ENCODE data around the gene ACSS1.
A peak's percentile ranks its signal among the peaks of the same experiment; 100 is the strongest.

The ACSS1 gene

GRCh38 chr20:25077610-25078169 lies 19.8 kb upstream of the ACSS1 start:
- no peak for DNase-seq

GRCh38 chr20:25076731-25077609 lies 19.0 kb upstream of the ACSS1 start:
- DNase-seq: peak; percentile 96

- no peak for DNase-seq
These were observed 18.3 kb upstream of the ACSS1 start for GRCh38 chr20:25076201-25076600.

GRCh38 chr20:25073544-25073943 lies 15.6 kb upstream of the ACSS1 start:
- DNase-seq: no peak

- DNase-seq: no peak
These were observed 14.4 kb upstream of the ACSS1 start for GRCh38 chr20:25072226-25072811.

- DNase-seq: no peak
These were observed 13.8 kb upstream of the ACSS1 start for GRCh38 chr20:25071734-25072133.

- no peak for DNase-seq
These were observed 13.0 kb upstream of the ACSS1 start for GRCh38 chr20:25070821-25071473.

- no peak for DNase-seq
These were observed 9.4 kb upstream of the ACSS1 start for GRCh38 chr20:25067102-25067987.

- DNase-seq: peak; percentile 38
These were observed 8.4 kb upstream of the ACSS1 start for GRCh38 chr20:25066386-25066785.

GRCh38 chr20:25065625-25066338 lies 7.8 kb upstream of the ACSS1 start:
- peak; percentile 10 for DNase-seq

GRCh38 chr20:25065072-25065624 lies 7.2 kb upstream of the ACSS1 start:
- DNase-seq: no peak

- DNase-seq: no peak
These were observed 6.7 kb upstream of the ACSS1 start for GRCh38 chr20:25064561-25065071.

GRCh38 chr20:25063981-25064380 lies 6.0 kb upstream of the ACSS1 start:
- no peak for DNase-seq

GRCh38 chr20:25063546-25063945 lies 5.6 kb upstream of the ACSS1 start:
- no peak for DNase-seq

- no peak for DNase-seq
These were observed 4.9 kb upstream of the ACSS1 start for GRCh38 chr20:25062841-25063240.

- DNase-seq: no peak
These were observed 4.0 kb upstream of the ACSS1 start for GRCh38 chr20:25061821-25062530.

GRCh38 chr20:25061103-25061799 lies 3.3 kb upstream of the ACSS1 start:
- no peak for DNase-seq

- DNase-seq: no peak
These were observed 2.0 kb upstream of the ACSS1 start for GRCh38 chr20:25059866-25060465.

All from NCI-H2029 (cell line).